NCI-H146 (cell line): ENCODE results near the gene TSHZ2.

Experiments
- DNase-seq: peaks from one replicate; lab custom pipeline; 2025; lab: John Stamatoyannopoulos, UW

The TSHZ2 gene

GRCh38 chr20:53247468-53248103 lies 275.4 kb downstream of the TSHZ2 start:
- no peak for DNase-seq

GRCh38 chr20:53250456-53250855 lies 278.3 kb downstream of the TSHZ2 start:
- DNase-seq, result no peak

GRCh38 chr20:53252002-53252401 lies 279.8 kb downstream of the TSHZ2 start:
- no peak for DNase-seq

GRCh38 chr20:53253668-53254067 lies 281.5 kb downstream of the TSHZ2 start:
- DNase-seq, result no peak

GRCh38 chr20:53255102-53255710 lies 283.0 kb downstream of the TSHZ2 start:
- no peak for DNase-seq

- no peak for DNase-seq
Measured at GRCh38 chr20:53258741-53259140, 286.6 kb downstream of the TSHZ2 start.

- DNase-seq, result no peak
Measured at GRCh38 chr20:53260168-53260567, 288.0 kb downstream of the TSHZ2 start.

- DNase-seq, result no peak
Measured at GRCh38 chr20:53260591-53260990, 288.4 kb downstream of the TSHZ2 start.

- no peak for DNase-seq
Measured at GRCh38 chr20:53262365-53262764, 290.2 kb downstream of the TSHZ2 start.

- no peak for DNase-seq
Measured at GRCh38 chr20:53263554-53264438, 291.6 kb downstream of the TSHZ2 start.

- no peak for DNase-seq
Measured at GRCh38 chr20:53264604-53265003, 292.4 kb downstream of the TSHZ2 start.

- DNase-seq, result no peak
Measured at GRCh38 chr20:53265304-53265875, 293.2 kb downstream of the TSHZ2 start.

- no peak for DNase-seq
Measured at GRCh38 chr20:53269380-53269779, 297.2 kb downstream of the TSHZ2 start.

- DNase-seq, result no peak
Measured at GRCh38 chr20:53270792-53271375, 298.7 kb downstream of the TSHZ2 start.

- DNase-seq, result no peak
Measured at GRCh38 chr20:53274365-53274764, 302.2 kb downstream of the TSHZ2 start.

- DNase-seq, result no peak
Measured at GRCh38 chr20:53274807-53275206, 302.6 kb downstream of the TSHZ2 start.

GRCh38 chr20:53276143-53276542 lies 304.0 kb downstream of the TSHZ2 start:
- no peak for DNase-seq

- DNase-seq, result no peak
Measured at GRCh38 chr20:53278555-53278954, 306.4 kb downstream of the TSHZ2 start.

GRCh38 chr20:53279735-53280134 lies 307.6 kb downstream of the TSHZ2 start:
- no peak for DNase-seq

- no peak for DNase-seq
Measured at GRCh38 chr20:53281557-53282117, 309.5 kb downstream of the TSHZ2 start.

GRCh38 chr20:53282217-53282955 lies 310.2 kb downstream of the TSHZ2 start:
- no peak for DNase-seq
